H1 (cell line): ENCODE data around the gene TAAR1. TPM values are rescaled to one million over a fixed set of nuclear protein-coding genes. Genes with fewer than 3 reads are reported as not detected.
"Not testable (repeated sequence)": the region's sequence is repeated elsewhere in the genome, so short reads cannot be mapped to it uniquely, and the experiment has no call there.

Experiments
- CTCF ChIA-PET: fragments of 300-600 bp; sonication (Branson Sonifier 250); formaldehyde crosslinking; loops from one replicate; lab custom pipeline; 2021; ENCODE audit not compliant: partially characterized antibody; lab: Charles Lee
- POLR2A ChIA-PET: fragments of 300-600 bp; sonication (Branson Sonifier 250); formaldehyde crosslinking; loops from one replicate; lab custom pipeline; 2021; ENCODE audit warnings: inconsistent platforms; ENCODE audit not compliant: partially characterized antibody; lab: Charles Lee
- DNase-seq, 2 experiments: peaks; one replicate each; pipeline versions ENCODE4 v3.0.0 to v3.0.0-alpha.2; 2010 to 2022; ENCODE audit warnings: low spot score in 2 of 2, low read depth in 1 of 2, mixed read lengths in 1 of 2
- FAIRE-seq: peaks from 2 replicates; lab custom pipeline; 2011; peaks lifted over from hg19 to GRCh38; lab: Jason Lieb, UNC
- H2AFZ ChIP-seq: 2 replicates; pipeline ENCODE4 v1.8.1; 2012; ENCODE audit warnings: low read length, inconsistent platforms
- H2AK5ac ChIP-seq: 2 replicates; pipeline ENCODE4 v1.6.1; 2013; ENCODE audit warnings: low read depth, low read length
- H2BK120ac ChIP-seq: replicated peaks from 2 replicates; pipeline ENCODE3; 2013; ENCODE audit warnings: low read depth, low read length, inconsistent platforms
- H2BK12ac ChIP-seq: 2 replicates; pipeline ENCODE4 v1.6.1; 2013; ENCODE audit warnings: low read depth, low read length
- H2BK15ac ChIP-seq: 2 replicates; pipeline ENCODE4 v1.6.1; 2013; ENCODE audit warnings: low read length
- H2BK20ac ChIP-seq: 2 replicates; pipeline ENCODE4 v1.6.1; 2013; ENCODE audit warnings: low read length
- H2BK5ac ChIP-seq: 2 replicates; pipeline ENCODE4 v1.6.1; 2013; ENCODE audit warnings: low read depth, low read length
- H3K14ac ChIP-seq: 2 replicates; pipeline ENCODE4 v1.6.1; 2013; ENCODE audit warnings: inconsistent platforms; ENCODE audit not compliant: insufficient read length
- H3K18ac ChIP-seq: 2 replicates; pipeline ENCODE4 v1.6.1; 2013; ENCODE audit warnings: low read length; ENCODE audit errors: extremely low read depth
- H3K23ac ChIP-seq: 2 replicates; pipeline ENCODE4 v1.6.1; 2013; ENCODE audit warnings: inconsistent platforms; ENCODE audit not compliant: insufficient read length
- H3K23me2 ChIP-seq: 2 replicates; pipeline ENCODE4 v1.6.1; 2013; ENCODE audit warnings: low read depth, low read length
- H3K27ac ChIP-seq: 2 replicates; pipeline ENCODE4 v1.6.1; 2011; ENCODE audit warnings: low read depth, low read length, inconsistent platforms
- H3K27me3 ChIP-seq, 4 experiments: replicated peaks in 1 of 4; 1 replicate in 1 of 4; 2 replicates in 3 of 4; pipeline versions ENCODE4 v1.6.1 to v1.8.1; 2011 to 2013; ENCODE audit warnings: low read length in 3 of 4, mild to moderate bottlenecking in 3 of 4, inconsistent platforms in 2 of 4, mixed read lengths in 2 of 4, moderate library complexity in 1 of 4; ENCODE audit not compliant: control insufficient read depth in 3 of 4, insufficient read depth in 3 of 4; ENCODE audit errors: extremely low read depth in 1 of 4
- H3K36me3 ChIP-seq, 4 experiments: 2 replicates each; pipeline versions ENCODE4 v1.6.1 to v1.8.1; 2011 to 2013; ENCODE audit warnings: mild to moderate bottlenecking in 4 of 4, low read length in 3 of 4, moderate library complexity in 2 of 4, control low read depth in 1 of 4, inconsistent platforms in 1 of 4; ENCODE audit not compliant: insufficient read depth in 4 of 4, control insufficient read depth in 2 of 4
- H3K4ac ChIP-seq: replicated peaks from 2 replicates; pipeline ENCODE3; 2013; ENCODE audit warnings: low read length, low read depth, mixed read lengths, inconsistent platforms; ENCODE audit not compliant: insufficient read length
- H3K4me1 ChIP-seq, 4 experiments: replicated peaks in 1 of 4; 1 replicate in 1 of 4; 2 replicates in 3 of 4; pipeline versions ENCODE4 v1.6.1 to v1.8.1; 2011 to 2013; ENCODE audit warnings: low read length in 3 of 4, inconsistent platforms in 2 of 4, mixed read lengths in 1 of 4; ENCODE audit not compliant: insufficient read depth in 4 of 4, control insufficient read depth in 3 of 4
- H3K4me2 ChIP-seq, 2 experiments: 2 replicates each; pipeline versions ENCODE4 v1.6.1 to v1.8.1; 2011 to 2013; ENCODE audit warnings: low read depth in 2 of 2, low read length in 2 of 2, control low read depth in 1 of 2, inconsistent platforms in 1 of 2, mild to moderate bottlenecking in 1 of 2; ENCODE audit not compliant: insufficient read depth in 1 of 2
- H3K4me3 ChIP-seq, 4 experiments: fragments of 200-600, 300-600 bp in 1 of 4; sonication (generic), shearing (Covaris generic), sonication (Bioruptor Twin) in 1 of 4; 2 replicates each; pipeline versions ENCODE4 v1.5.1 to v1.8.1; 2011 to 2016; ENCODE audit warnings: low read length in 4 of 4, low read depth in 3 of 4, control low read depth in 2 of 4, inconsistent platforms in 2 of 4, mild to moderate bottlenecking in 2 of 4, mixed read lengths in 1 of 4, moderate library complexity in 1 of 4; ENCODE audit not compliant: insufficient read depth in 2 of 4; ENCODE audit errors: extremely low read depth in 1 of 4
- H3K56ac ChIP-seq: replicated peaks from 2 replicates; pipeline ENCODE3; 2013; ENCODE audit warnings: low read depth, mild to moderate bottlenecking, mixed read lengths, low read length, inconsistent platforms; ENCODE audit not compliant: insufficient read length
- H3K79me1 ChIP-seq: 2 replicates; pipeline ENCODE4 v1.6.1; 2013; ENCODE audit warnings: low read depth, low read length, control low read depth
- H3K79me2 ChIP-seq, 2 experiments: 2 replicates each; pipeline versions ENCODE4 v1.6.1 to v1.8.1; 2012 to 2013; ENCODE audit warnings: low read length in 2 of 2, mild to moderate bottlenecking in 2 of 2, inconsistent platforms in 1 of 2; ENCODE audit not compliant: insufficient read depth in 2 of 2, control insufficient read depth in 1 of 2
- H3K9ac ChIP-seq, 4 experiments: replicated peaks in 1 of 4; 1 replicate in 1 of 4; 2 replicates in 3 of 4; pipeline versions ENCODE4 v1.6.1 to v1.8.1; 2011 to 2013; ENCODE audit warnings: low read depth in 3 of 4, low read length in 3 of 4, control low read depth in 2 of 4, mild to moderate bottlenecking in 2 of 4, moderate library complexity in 2 of 4, inconsistent platforms in 1 of 4; ENCODE audit errors: extremely low read depth in 1 of 4
- H3K9me3 ChIP-seq, 2 experiments: 2 replicates each; pipeline versions ENCODE4 v1.6.1 to v1.8.1; 2012 to 2013; ENCODE audit warnings: mild to moderate bottlenecking in 2 of 2, moderate library complexity in 2 of 2, control low read depth in 1 of 2, inconsistent platforms in 1 of 2, low read depth in 1 of 2, low read length in 1 of 2, mixed read lengths in 1 of 2; ENCODE audit not compliant: insufficient read depth in 2 of 2
- H4K20me1 ChIP-seq, 2 experiments: replicated peaks in 1 of 2; 2 replicates each; pipeline versions ENCODE3 to v1.8.1; 2011 to 2013; ENCODE audit warnings: inconsistent platforms in 2 of 2, low read length in 2 of 2, mild to moderate bottlenecking in 1 of 2; ENCODE audit not compliant: insufficient read depth in 2 of 2, control insufficient read depth in 1 of 2
- H4K5ac ChIP-seq: 2 replicates; pipeline ENCODE4 v1.6.1; 2013; ENCODE audit warnings: low read length, low read depth, mixed read lengths, inconsistent platforms; ENCODE audit not compliant: insufficient read length
- H4K8ac ChIP-seq: 2 replicates; pipeline ENCODE4 v1.8.0; 2013; ENCODE audit warnings: mild to moderate bottlenecking, moderate library complexity, low read length, inconsistent platforms; ENCODE audit not compliant: insufficient read depth; ENCODE audit errors: extremely low read depth
- H4K91ac ChIP-seq: replicated peaks from 2 replicates; pipeline ENCODE3; 2013; ENCODE audit warnings: low read length, mixed read lengths, inconsistent platforms; ENCODE audit not compliant: insufficient read length
- WGBS, 2 experiments: shearing (Covaris generic) in 1 of 2; methylation state at CpG; one replicate each; pipeline versions ENCODE4 v1.1.6 to v1.1.7; 2013 to 2015; ENCODE audit warnings: low lambda C conversion rate in 2 of 2, mixed read lengths in 2 of 2, inconsistent platforms in 1 of 2, low coverage in 1 of 2, missing lambda C conversion rate in 1 of 2; ENCODE audit not compliant: insufficient replicate concordance in 2 of 2, insufficient coverage in 1 of 2, insufficient read length in 1 of 2; ENCODE audit errors: extremely low coverage in 1 of 2, missing lambda C conversion rate in 1 of 2; 5-methylcytosine and 5-hydroxymethylcytosine counted together
- polyA plus RNA-seq, 7 experiments: library from polyadenylated mRNA; depleted of rRNA in 3 of 7; stranded (reverse) in 5 of 7; unstranded in 2 of 7; fragments of >200 nt in 5 of 7; fragments of 200-250 nt in 2 of 7; gene quantifications; 1 replicate in 5 of 7; 2 replicates in 1 of 7; 4 replicates in 1 of 7; pipeline versions ENCODE4 v1.2.1 to v1.2.3, GENCODE V29; 2011 to 2013; ENCODE audit warnings: missing spikeins in 2 of 7, mixed read lengths in 2 of 7
- total RNA-seq: library from RNA; stranded (reverse); fragmentation: NEBNext Ultra II Directional; extraction: Animal tissue kit (Norgen Biotek cat#: 25700); gene quantifications from 2 replicates; pipeline ENCODE4 v1.2.1, GENCODE V29; 2021

Gene TAAR1
- total and polyA plus RNA-seq, 2 of the 8 experiments (the other 6 are each of a cell fraction or from before 2014, with no cell fraction given): not detected

DNA sequence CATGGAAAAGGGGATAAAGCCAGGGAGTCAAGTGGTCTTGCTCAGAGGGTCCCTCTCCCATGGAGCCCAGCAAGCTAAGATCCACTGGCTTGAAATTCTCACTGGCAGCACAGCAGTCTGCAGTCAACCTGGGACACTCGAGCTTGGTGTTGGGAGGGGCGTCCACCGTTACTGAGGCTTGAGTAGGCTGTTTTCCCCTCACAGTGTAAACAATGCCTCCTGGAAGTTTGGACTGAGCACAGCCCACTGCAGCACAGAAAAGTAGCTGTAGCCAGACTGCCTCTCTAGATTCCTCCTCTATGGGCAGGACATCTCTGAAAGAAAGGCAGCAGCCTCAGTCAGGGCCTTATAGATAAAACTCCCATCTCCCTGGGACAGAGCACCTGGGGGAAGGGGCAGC lies 23.7 kb downstream of the TAAR1 start:
- POLR2A ChIA-PET: interaction anchor here (0.6 kb wide), 1 partner anchor 178 kb away, joined by 3 read pairs; no protein-coding TSS in a partner anchor
- H2AFZ ChIP-seq, H2BK12ac ChIP-seq, H4K20me1 ChIP-seq, H4K91ac ChIP-seq, H3K27ac ChIP-seq, H3K27me3 ChIP-seq, H3K23ac ChIP-seq, H3K9me3 ChIP-seq, H3K14ac ChIP-seq, H4K5ac ChIP-seq, H3K79me2 ChIP-seq, H3K18ac ChIP-seq, FAIRE-seq, DNase-seq, H3K4ac ChIP-seq, H3K23me2 ChIP-seq, H3K36me3 ChIP-seq, H2BK120ac ChIP-seq, H3K4me2 ChIP-seq, H3K4me3 ChIP-seq, H2BK5ac ChIP-seq, H2BK20ac ChIP-seq, H3K9ac ChIP-seq, H3K56ac ChIP-seq, H2BK15ac ChIP-seq, H3K4me1 ChIP-seq, H3K79me1 ChIP-seq, H2AK5ac ChIP-seq: not testable (repeated sequence)
- peak overlapping the region; percentile 51; the same call in 1 of the 2 replicates for H4K8ac ChIP-seq
- CTCF ChIA-PET: interaction anchor here (0.8 to 1.5 kb wide), 6 partner anchors 10 to 108 kb away, joined by 3 to 4 read pairs (median 3); no protein-coding TSS in a partner anchor
- 69% methylated on average over 3 of the region's 3 CpGs; no CpG with 5 or more reads in 1 of the 2 experiments for WGBS, 2 experiments
